HG03378 (cell line): ENCODE results near the gene FAM43B.

ENCODE experiments used
- ATAC-seq: cut with Tn5 transposase; IDR thresholded peaks from one replicate; pipeline ENCODE4 v1.9.1; 2021; ENCODE audit warnings: mild to moderate bottlenecking, moderate library complexity; ENCODE audit not compliant: unreplicated experiment

The FAM43B gene

GRCh38 chr1:20546637-20547036, 5.7 kb upstream of the FAM43B start:
- ATAC-seq: no peak

- no peak for ATAC-seq
These were observed 1.2 kb upstream of the FAM43B start for GRCh38 chr1:20551161-20551560.

- no peak for ATAC-seq
These were observed 514 bp downstream of the FAM43B start for GRCh38 chr1:20552728-20553445.

GRCh38 chr1:20555025-20555757, 2.8 kb downstream of the FAM43B start:
- no peak for ATAC-seq

- no peak for ATAC-seq
These were observed 3.4 kb downstream of the FAM43B start for GRCh38 chr1:20555758-20556120.

- no peak for ATAC-seq
These were observed 5.8 kb downstream of the FAM43B start for GRCh38 chr1:20558191-20558590.

GRCh38 chr1:20560966-20561365, 8.6 kb downstream of the FAM43B start:
- no peak for ATAC-seq

- ATAC-seq: no peak
These were observed 12.9 kb downstream of the FAM43B start for GRCh38 chr1:20565234-20565633.

GRCh38 chr1:20569523-20570098, 17.2 kb downstream of the FAM43B start:
- ATAC-seq: no peak

- no peak for ATAC-seq
These were observed 19.1 kb downstream of the FAM43B start for GRCh38 chr1:20571427-20571826.

GRCh38 chr1:20573987-20574386, 21.6 kb downstream of the FAM43B start:
- no peak for ATAC-seq

- ATAC-seq: no peak
These were observed 22.5 kb downstream of the FAM43B start for GRCh38 chr1:20574686-20575540.

- no peak for ATAC-seq
These were observed 23.4 kb downstream of the FAM43B start for GRCh38 chr1:20575541-20576336.

GRCh38 chr1:20578062-20578461, 25.7 kb downstream of the FAM43B start:
- ATAC-seq: no peak

- no peak for ATAC-seq
These were observed 26.5 kb downstream of the FAM43B start for GRCh38 chr1:20578721-20579395.

- no peak for ATAC-seq
These were observed 32.5 kb downstream of the FAM43B start for GRCh38 chr1:20584890-20585289.

- ATAC-seq: no peak
These were observed 34.7 kb downstream of the FAM43B start for GRCh38 chr1:20586953-20587660.

- no peak for ATAC-seq
These were observed 35.3 kb downstream of the FAM43B start for GRCh38 chr1:20587661-20588053.

GRCh38 chr1:20588634-20589225, 36.4 kb downstream of the FAM43B start, which contains the start of gene CDA:
Gene CDA (plus strand): TSS chr1:20589097. CDS start chr1:20589130, 33 bp downstream.
- no peak for ATAC-seq
